Esophagus muscularis mucosa (tissue), 3 donors: ENCODE data around the gene GMPR2.

Experiments
- CTCF ChIP-seq, 3 experiments: fragments of 200-600 bp in 2 of 3; fragments of 450-650 bp in 1 of 3; sonication (generic) in 2 of 3; IDR thresholded peaks; one replicate each; pipeline ENCODE4 v1.5.1; 2017 to 2019; ENCODE audit warnings: antibody characterized with exemption in 3 of 3, mild to moderate bottlenecking in 2 of 3, moderate library complexity in 1 of 3
- POLR2A ChIP-seq: fragments of 450-650 bp; IDR thresholded peaks from one replicate; pipeline ENCODE4 v1.6.1; 2017; ENCODE audit warnings: antibody characterized with exemption, moderate library complexity, mild to moderate bottlenecking, low read depth
- POLR2AphosphoS5 ChIP-seq, 2 donors: sonication (generic); formaldehyde crosslinking; IDR thresholded peaks; one replicate each; pipeline ENCODE4 v1.6.1; 2017; ENCODE audit warnings: antibody characterized with exemption in 2 of 2

DNA sequence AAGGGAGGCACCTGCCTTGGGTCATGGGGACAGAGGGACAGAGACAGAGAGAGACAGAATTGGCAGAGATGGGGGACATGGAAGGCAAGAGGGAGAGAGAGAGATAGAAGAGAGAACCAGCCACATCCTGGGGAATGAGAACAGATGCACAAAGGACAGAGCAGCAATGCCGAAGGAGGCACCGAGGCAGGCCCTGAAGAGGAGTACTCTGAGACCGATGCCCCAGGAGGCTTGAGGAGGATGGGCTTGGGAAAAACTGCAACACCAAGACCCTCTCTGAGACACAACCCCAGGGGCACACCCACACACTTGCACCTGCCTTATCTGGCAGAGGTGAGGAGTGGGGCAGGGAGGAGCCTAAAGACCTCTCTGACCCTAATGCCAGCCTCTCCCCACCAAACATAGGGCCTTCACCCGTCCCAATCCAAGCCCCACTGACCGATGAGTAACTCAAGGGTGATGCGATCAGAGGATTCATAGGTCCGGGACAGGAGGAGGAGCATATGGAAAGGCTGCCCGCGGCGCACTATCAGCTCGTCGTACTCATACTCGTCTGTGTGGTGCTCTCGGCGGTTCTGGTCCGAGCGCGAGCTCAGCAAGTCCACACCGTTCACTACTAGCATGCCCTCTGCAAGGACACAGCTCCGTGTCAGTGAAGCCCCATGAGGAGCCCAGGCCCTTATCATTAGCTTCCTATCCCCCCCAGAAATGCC lies 28.7 kb downstream of the GMPR2 start:
- TF ChIP-seq POLR2A (no peak), POLR2AphosphoS5 (IDR thresholded peaks at IDR 0.05) (no peak), CTCF (IDR thresholded peaks at IDR 0.05) (no peak)
